Mucosa of descending colon (tissue), 3 donors: ENCODE data around the gene FKBP7. TPM values are rescaled to one million over a fixed set of nuclear protein-coding genes. Genes with fewer than 3 reads are reported as not detected.
"Not testable (repeated sequence)": the region's sequence is repeated elsewhere in the genome, so short reads cannot be mapped to it uniquely, and the experiment has no call there.

Experiments
- ATAC-seq: fragments of 200-7000 bp; cut with Tn5 transposase; one replicate; pipeline ENCODE4 v1.9.1; 2020; ENCODE audit warnings: mild to moderate bottlenecking, moderate library complexity
- DNase-seq, 3 donors: peaks; one replicate each; pipeline ENCODE4 v3.0.0-alpha.2; 2020
- H3K36me3 ChIP-seq: fragments of 200-600 bp; one replicate; pipeline ENCODE4 v1.8.0; 2021; ENCODE audit warnings: low read depth, mild to moderate bottlenecking
- H3K4me1 ChIP-seq: fragments of 200-600 bp; one replicate; pipeline ENCODE4 v1.8.0; 2021; ENCODE audit warnings: low read depth, mild to moderate bottlenecking
- H3K4me3 ChIP-seq: fragments of 200-600 bp; one replicate; pipeline ENCODE4 v1.8.0; 2021; ENCODE audit warnings: mild to moderate bottlenecking
- H3K9me3 ChIP-seq: fragments of 200-600 bp; one replicate; pipeline ENCODE4 v1.8.0; 2021; ENCODE audit warnings: mild to moderate bottlenecking
- CTCF ChIP-seq: fragments of 200-600 bp; IDR thresholded peaks from one replicate; pipeline ENCODE4 v1.8.0; 2022; ENCODE audit warnings: antibody characterized with exemption, mild to moderate bottlenecking
- intact Hi-C, 2 donors: fragments of 100-400 bp; cut with DNase I in 1 of 2; cut with micrococcal nuclease in 1 of 2; formaldehyde crosslinking; loops; one replicate each; pipeline versions ENCODE4 v1.11.0 to v1.11.1; 2022; cut with DNase I, micrococcal nuclease
- total RNA-seq, 3 donors: library from RNA; stranded (reverse); fragmentation: NEBNext Ultra II Directional in 2 of 3; extraction: Animal tissue kit (Norgen Biotek cat#: 25700) in 2 of 3; gene quantifications; one replicate each; pipeline versions ENCODE4 v1.2.1 to v1.2.4, GENCODE V29; 2021 to 2023
- donor health status: DM: no; HTN: no; CAD: no; lungs with moderate emphysema.
- donor health status: DM: no; HTN: no; CAD: no.
- donor health status: DM: no; HTN: yes; CAD: no.

Gene FKBP7
- total RNA-seq, 3 donors from 2014 or later = 2.1 to 8.7 (median 7.3) TPM

GRCh38 chr2:178436662-178437061 lies 41.7 kb downstream of the FKBP7 start:
- no peaks in the 10 kb centered on the region for H3K4me1 ChIP-seq
- DNase-seq (no peak), ATAC-seq (no peak)
- H3K9me3 ChIP-seq = no peaks in the 10 kb centered on the region
- H3K4me3 ChIP-seq = no peak overlapping the region
- peaks cover 6% of the 10 kb centered on the region for H3K36me3 ChIP-seq
- TF ChIP-seq CTCF = no peak
- intact Hi-C loops = no loop called here

GRCh38 chr2:178429336-178429735 lies 49.1 kb downstream of the FKBP7 start:
- ATAC-seq = no peak
- H3K9me3 ChIP-seq = peaks cover 2% of the 10 kb centered on the region
- H3K4me3 ChIP-seq = no peak overlapping the region
- peaks cover 11% of the 10 kb centered on the region for H3K36me3 ChIP-seq
- no peak for TF ChIP-seq CTCF
- no peaks in the 10 kb centered on the region for H3K4me1 ChIP-seq
- intact Hi-C loops = no loop called here
- no peak for DNase-seq

DNA sequence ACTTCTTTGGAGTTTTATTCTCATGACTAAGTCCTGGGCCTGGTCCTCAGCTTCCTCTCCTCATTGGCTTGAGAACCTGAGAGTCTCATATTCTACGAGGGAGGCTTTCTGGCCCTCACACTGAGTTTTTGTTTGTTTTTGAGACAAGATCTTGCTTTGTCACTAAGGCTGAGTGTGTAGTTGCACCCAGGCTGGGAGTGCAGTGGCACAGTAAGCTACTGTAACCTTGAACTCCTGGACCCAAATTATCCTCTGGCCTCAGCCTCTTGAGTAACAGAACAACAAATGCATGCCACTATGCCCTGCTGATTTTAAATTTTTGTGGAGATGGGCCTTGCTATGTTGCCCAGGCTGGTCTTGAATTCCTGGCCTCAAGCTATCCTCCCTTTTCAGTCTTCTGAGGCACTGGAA lies 50.0 kb downstream of the FKBP7 start:
- no peak overlapping the region for H3K4me3 ChIP-seq
- ATAC-seq (no peak), DNase-seq (no peak)
- intact Hi-C loops = no loop called here
- TF ChIP-seq CTCF = no peak
- H3K36me3 ChIP-seq = peaks cover 11% of the 10 kb centered on the region
- H3K4me1 ChIP-seq = no peaks in the 10 kb centered on the region
- peaks cover 2% of the 10 kb centered on the region for H3K9me3 ChIP-seq

DNA sequence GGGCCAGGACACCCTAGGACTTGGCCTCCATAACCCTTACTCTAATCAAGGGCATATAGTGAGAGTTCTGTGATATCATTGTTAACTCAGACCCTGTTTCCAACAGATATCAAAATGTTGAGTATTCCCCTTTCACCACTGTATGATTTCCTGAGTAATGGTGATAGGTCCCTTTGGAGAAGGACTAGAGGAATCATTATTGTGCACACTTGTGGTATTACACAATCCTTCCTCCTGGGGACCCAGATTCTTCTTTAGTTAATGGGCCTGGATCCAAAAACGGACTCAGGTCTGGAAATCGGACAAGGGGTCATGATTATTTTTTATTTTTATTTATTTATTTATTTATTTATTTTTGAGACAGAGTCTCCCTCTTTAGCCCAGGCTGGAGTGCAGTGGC lies 50.9 kb downstream of the FKBP7 start:
- H3K36me3 ChIP-seq = peaks cover 5% of the 10 kb centered on the region
- TF ChIP-seq CTCF = no peak
- peaks cover 2% of the 10 kb centered on the region for H3K9me3 ChIP-seq
- no peaks in the 10 kb centered on the region for H3K4me1 ChIP-seq
- H3K4me3 ChIP-seq = no peak overlapping the region
- DNase-seq (no peak), ATAC-seq (no peak)
- intact Hi-C loops = no loop called here

- intact Hi-C loops = no loop called here
- H3K36me3 ChIP-seq = peaks cover 2% of the 10 kb centered on the region
- peaks cover 2% of the 10 kb centered on the region for H3K9me3 ChIP-seq
- ATAC-seq = no peak
- no peak overlapping the region for H3K4me3 ChIP-seq
- no peaks in the 10 kb centered on the region for H3K4me1 ChIP-seq
- TF ChIP-seq CTCF = no peak
- DNase-seq = no peak
Measured at GRCh38 chr2:178426388-178426787, 52.0 kb downstream of the FKBP7 start.

- Histone ChIP-seq H3K4me1 (no peaks in the 10 kb centered on the region), H3K9me3 (peaks cover 2% of the 10 kb centered on the region), H3K36me3 (no peaks in the 10 kb centered on the region), H3K4me3 (no peak overlapping the region)
- no peak for TF ChIP-seq CTCF
- ATAC-seq (no peak), DNase-seq (no peak)
- intact Hi-C loops = no loop called here
Measured at GRCh38 chr2:178425255-178425827, 53.1 kb downstream of the FKBP7 start.

GRCh38 chr2:178423746-178424145 lies 54.7 kb downstream of the FKBP7 start:
- H3K9me3 ChIP-seq, H3K36me3 ChIP-seq, H3K4me1 ChIP-seq, intact Hi-C loops, DNase-seq, H3K4me3 ChIP-seq, ATAC-seq: not testable (repeated sequence)
